NCI-H2029 treated with DMSO at 0.1 percent for 48 hours (cell line): ENCODE results near the gene PSMA5.
"Not testable (repeated sequence)": the region's sequence is repeated elsewhere in the genome, so short reads cannot be mapped to it uniquely, and the experiment has no call there.

Source experiments
- DNase-seq: peaks from one replicate; lab custom pipeline; 2025; lab: John Stamatoyannopoulos, UW

The PSMA5 gene

GRCh38 chr1:109392037-109392787 lies 34.0 kb downstream of the PSMA5 start:
- DNase-seq = no peak

GRCh38 chr1:109391626-109392025 lies 34.6 kb downstream of the PSMA5 start:
- DNase-seq = no peak

GRCh38 chr1:109391157-109391556 lies 35.1 kb downstream of the PSMA5 start:
- no peak for DNase-seq

GRCh38 chr1:109389638-109390341 lies 36.5 kb downstream of the PSMA5 start:
- no peak for DNase-seq

- no peak for DNase-seq
Measured at GRCh38 chr1:109388884-109389637, 37.2 kb downstream of the PSMA5 start.

GRCh38 chr1:109388208-109388711 lies 38.0 kb downstream of the PSMA5 start:
- DNase-seq = no peak

- no peak for DNase-seq
Measured at GRCh38 chr1:109386054-109386717, 40.1 kb downstream of the PSMA5 start.

GRCh38 chr1:109385417-109385816 lies 40.8 kb downstream of the PSMA5 start:
- DNase-seq = peak; percentile 29

- DNase-seq = no peak
Measured at GRCh38 chr1:109383854-109384253, 42.4 kb downstream of the PSMA5 start.

GRCh38 chr1:109383087-109383779 lies 43.0 kb downstream of the PSMA5 start:
- no peak for DNase-seq

GRCh38 chr1:109381573-109381972 lies 44.7 kb downstream of the PSMA5 start:
- DNase-seq = no peak

- DNase-seq = no peak
Measured at GRCh38 chr1:109379907-109380306, 46.3 kb downstream of the PSMA5 start.

GRCh38 chr1:109379422-109379821 lies 46.8 kb downstream of the PSMA5 start:
- DNase-seq = no peak

GRCh38 chr1:109377698-109378097 lies 48.5 kb downstream of the PSMA5 start:
- no peak for DNase-seq

GRCh38 chr1:109373696-109374095 lies 52.6 kb downstream of the PSMA5 start:
- DNase-seq = not testable (repeated sequence)

GRCh38 chr1:109373126-109373525 lies 53.1 kb downstream of the PSMA5 start:
- DNase-seq = no peak

GRCh38 chr1:109372281-109372680 lies 54.0 kb downstream of the PSMA5 start:
- DNase-seq = no peak

GRCh38 chr1:109371341-109371739 lies 54.9 kb downstream of the PSMA5 start:
- no peak for DNase-seq

GRCh38 chr1:109370712-109371340 lies 55.4 kb downstream of the PSMA5 start:
- no peak for DNase-seq

- no peak for DNase-seq
Measured at GRCh38 chr1:109369167-109369746, 57.0 kb downstream of the PSMA5 start.

- DNase-seq = no peak
Measured at GRCh38 chr1:109368464-109368863, 57.8 kb downstream of the PSMA5 start.
